Hepatocyte (in vitro differentiated cells): Measurements from ENCODE around the gene ESPNL.

Source experiments
- EZH2 ChIP-seq: fragments of 200-600 bp; sonication (generic); IDR thresholded peaks from 2 replicates; pipeline ENCODE4 v1.6.1; 2016; ENCODE audit warnings: antibody characterized with exemption, mild to moderate bottlenecking, borderline replicate concordance
- EZH2phosphoT487 ChIP-seq: fragments of 200-600 bp; sonication (generic); IDR thresholded peaks from one replicate; pipeline ENCODE4 v1.6.1; 2018; ENCODE audit warnings: antibody characterized with exemption, mild to moderate bottlenecking, low read depth, moderate library complexity; ENCODE audit not compliant: unreplicated experiment, severe bottlenecking
- TF ChIP-seq, protein P1 (sequence below): fragments of 200-600 bp; sonication (generic); IDR thresholded peaks from 2 replicates; pipeline ENCODE4 v1.5.1; 2016; ENCODE audit warnings: antibody characterized with exemption, mild to moderate bottlenecking; ENCODE audit not compliant: poor library complexity

DNA sequence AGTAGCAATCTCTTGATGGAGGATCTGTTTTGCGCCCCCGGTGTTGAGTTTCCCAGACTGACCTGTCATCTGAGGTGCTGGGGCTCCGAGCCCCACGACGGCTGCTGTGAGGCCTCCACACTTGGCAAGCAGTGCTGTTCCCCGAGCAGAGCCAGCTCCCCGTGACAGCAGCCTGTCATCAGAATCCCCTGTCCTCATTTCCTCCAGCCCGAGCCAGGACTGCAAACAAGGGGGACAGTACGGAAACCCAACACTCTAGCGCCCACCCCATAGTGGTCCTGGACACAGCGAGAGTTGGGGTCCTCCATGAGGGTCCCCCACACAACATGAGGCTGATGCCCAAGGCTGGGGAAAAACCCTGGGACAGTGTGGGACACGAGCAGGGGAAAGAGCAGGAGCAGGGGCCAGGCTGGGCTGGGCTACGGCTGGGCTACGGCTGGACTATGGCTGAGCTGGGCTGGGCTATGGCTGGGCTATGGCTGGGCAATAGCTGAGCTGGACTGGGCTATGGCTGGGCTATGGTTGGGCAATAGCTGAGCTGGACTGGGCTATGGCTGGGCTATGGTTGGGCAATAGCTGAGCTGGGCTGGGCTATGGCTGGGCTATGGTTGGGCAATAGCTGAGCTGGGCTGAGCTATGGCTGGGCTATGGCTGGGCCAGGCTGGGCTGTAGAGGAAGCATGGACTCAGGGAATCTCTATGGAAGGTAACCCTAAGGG lies 36.8 kb downstream of the ESPNL start:
- TF ChIP-seq, protein P1, sequence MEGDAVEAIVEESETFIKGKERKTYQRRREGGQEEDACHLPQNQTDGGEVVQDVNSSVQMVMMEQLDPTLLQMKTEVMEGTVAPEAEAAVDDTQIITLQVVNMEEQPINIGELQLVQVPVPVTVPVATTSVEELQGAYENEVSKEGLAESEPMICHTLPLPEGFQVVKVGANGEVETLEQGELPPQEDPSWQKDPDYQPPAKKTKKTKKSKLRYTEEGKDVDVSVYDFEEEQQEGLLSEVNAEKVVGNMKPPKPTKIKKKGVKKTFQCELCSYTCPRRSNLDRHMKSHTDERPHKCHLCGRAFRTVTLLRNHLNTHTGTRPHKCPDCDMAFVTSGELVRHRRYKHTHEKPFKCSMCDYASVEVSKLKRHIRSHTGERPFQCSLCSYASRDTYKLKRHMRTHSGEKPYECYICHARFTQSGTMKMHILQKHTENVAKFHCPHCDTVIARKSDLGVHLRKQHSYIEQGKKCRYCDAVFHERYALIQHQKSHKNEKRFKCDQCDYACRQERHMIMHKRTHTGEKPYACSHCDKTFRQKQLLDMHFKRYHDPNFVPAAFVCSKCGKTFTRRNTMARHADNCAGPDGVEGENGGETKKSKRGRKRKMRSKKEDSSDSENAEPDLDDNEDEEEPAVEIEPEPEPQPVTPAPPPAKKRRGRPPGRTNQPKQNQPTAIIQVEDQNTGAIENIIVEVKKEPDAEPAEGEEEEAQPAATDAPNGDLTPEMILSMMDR: no peak
- TF ChIP-seq EZH2 (no peak), EZH2phosphoT487 (no peak)
